HG02798 (cell line): ENCODE measurements around the gene B4GALT1.
"Not testable (repeated sequence)": the region's sequence is repeated elsewhere in the genome, so short reads cannot be mapped to it uniquely, and the experiment has no call there.

Experiments
- ATAC-seq: cut with Tn5 transposase; IDR thresholded peaks from one replicate; pipeline ENCODE4 v1.9.1; 2021; ENCODE audit warnings: mild to moderate bottlenecking; ENCODE audit not compliant: unreplicated experiment, poor library complexity

Gene B4GALT1

DNA sequence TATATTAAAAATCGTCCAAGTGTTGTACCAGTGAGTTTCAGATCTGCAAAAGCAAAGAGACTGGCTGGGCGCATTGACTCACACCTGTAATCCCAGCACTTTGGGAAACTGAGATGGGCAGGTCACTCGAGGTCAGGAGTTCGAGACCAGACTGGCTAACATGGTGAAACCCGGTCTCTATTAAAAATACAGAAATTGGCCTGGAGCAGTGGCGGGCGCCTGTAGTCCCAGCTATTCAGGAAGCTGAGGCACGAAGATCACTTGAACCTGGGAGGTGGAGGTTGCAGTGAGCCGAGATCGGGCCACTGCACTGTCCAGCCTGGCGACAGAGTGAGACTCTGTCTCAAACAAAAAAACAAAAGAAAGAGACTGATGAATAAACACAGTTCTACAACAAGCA is 18.3 kb upstream of the B4GALT1 start:
- no peak for ATAC-seq

DNA sequence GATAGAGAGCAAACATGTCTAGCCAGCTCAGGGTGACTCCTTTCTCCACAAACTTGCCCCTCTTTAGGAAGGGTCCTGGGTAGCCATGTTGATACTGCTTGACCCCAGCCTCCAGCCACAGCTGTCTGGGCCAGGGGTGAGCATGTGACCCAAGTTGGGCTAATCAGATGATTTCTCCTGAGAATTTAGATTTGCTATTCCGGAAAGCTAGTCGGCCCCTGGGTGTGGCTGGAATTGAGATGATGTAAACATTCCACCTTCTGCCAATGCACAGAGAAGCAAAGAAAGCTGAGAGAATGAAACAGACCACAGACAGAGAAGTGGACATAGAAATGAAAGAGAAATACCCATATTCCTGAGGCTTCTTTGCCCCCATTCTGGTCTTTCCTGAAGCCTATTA is 17.8 kb upstream of the B4GALT1 start:
- no peak for ATAC-seq

DNA sequence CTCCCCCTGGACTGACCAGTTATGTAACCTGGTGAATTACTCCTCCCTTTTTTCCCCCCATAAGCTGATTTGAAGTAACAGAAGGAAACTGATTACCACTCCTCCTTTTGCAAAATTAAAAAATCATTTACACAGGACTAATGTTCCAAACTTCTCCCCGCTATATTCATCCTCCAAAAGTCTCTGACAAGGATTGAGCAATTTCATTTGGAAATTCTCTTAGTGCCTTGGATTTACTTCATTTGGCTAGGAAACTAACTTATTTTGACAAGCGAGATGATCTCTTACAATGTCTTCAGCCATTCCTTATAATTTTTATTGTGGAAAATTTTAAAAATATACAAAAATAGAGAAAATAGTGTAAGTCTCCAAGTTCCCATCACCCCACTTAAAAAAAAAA is 15.4 kb upstream of the B4GALT1 start:
- ATAC-seq = no peak

DNA sequence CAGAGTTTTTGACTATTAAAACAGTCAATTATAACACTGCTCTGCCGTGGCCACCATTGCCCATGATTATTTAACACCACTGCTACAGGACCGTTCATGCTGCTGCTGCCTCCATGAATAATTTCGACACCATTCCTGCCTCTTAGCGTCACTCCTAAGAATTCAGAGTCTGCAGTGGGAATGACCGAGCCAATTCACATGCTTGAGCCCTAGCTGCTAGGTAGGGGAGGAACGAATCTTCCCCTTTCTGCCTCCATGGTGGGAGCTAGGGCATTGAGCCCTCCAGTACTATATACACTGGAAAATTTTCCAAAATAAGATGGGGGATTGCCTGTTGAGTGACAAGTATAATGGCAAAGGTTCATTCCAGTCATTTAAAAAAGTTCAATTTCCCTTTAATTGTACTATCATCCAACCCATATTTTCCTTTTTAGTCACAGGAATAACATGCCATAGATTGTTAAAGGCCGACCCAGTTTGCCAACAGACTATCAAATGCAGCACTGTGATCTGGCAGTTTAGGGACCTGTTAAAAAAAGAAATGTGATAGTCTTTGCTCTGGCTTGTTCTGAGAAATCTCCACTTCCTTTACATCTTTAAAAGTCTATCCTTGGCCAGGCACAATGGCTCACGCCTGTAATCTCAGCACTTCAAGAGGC is 13.5 kb upstream of the B4GALT1 start:
- ATAC-seq = no peak

DNA sequence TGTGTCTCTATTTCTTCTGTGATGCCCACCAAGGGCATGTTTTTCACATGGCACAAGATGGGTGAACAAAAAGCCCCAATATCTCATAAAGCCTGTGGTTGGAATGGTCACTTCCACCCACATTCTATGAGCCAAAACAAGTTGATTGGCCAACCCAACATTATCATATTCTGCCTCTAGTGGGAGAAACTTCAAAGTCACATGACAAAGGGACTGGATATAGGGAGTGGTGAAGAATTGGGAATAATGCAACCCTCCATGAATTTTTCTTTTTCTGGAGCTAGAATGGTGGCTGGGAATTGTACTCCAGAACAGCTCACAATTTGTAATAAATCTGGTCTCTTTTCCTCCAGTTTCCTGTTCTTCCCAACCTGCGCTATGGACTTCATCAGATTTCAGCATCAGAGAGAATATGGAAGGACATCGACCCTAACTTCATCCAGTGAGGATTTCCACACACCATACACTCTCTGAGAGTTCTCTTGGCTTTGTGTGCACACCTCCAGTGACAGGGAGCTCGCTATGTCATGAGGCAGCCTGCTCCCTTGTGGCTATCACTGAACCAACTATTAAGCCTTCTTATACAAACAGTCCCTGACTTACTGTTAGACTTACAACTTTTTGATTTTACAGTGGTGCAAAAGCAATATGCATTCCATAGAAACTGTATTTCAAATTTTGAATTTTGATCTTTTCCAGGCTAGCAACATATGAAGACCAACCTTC is 12.0 kb upstream of the B4GALT1 start:
- ATAC-seq = no peak

DNA sequence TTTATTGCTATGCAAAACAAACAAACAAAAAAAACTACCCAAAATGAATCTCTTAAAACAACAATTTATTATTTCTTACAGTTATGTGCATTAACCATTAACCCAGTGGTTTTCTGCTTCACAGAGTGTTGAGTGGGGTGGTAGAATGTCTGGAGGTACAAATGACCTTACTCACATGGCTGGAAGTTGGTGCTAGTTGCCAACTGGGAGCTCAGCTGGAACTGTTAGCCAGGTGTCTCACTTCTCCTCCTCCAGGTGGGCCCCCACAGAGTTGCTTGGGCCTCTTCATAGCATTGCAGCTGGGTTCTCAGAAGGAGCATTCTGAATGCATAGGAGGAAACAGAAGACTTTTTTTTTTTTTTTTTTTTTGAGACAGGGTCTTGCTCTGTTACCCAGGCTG is 10.5 kb upstream of the B4GALT1 start:
- ATAC-seq = peak; percentile 78

DNA sequence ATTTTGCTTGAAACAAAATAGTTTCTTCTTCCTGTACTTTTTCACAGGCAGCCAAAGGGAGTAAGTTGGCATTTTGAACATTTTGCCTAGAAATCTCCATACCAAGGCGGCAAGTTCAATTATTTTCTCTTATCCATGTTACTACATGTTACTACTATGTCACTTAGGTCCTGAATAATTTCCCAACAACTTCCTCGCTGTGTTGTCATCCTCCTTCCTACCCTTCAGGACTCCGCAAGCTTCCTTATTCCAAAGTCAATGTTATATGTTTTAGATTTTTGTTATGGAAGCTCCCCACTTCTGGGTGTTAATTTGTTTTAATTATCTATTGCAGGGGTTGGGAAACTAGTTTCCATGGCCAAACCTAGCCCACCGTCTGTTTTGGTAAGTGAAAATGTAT is 9.9 kb upstream of the B4GALT1 start:
- no peak for ATAC-seq

DNA sequence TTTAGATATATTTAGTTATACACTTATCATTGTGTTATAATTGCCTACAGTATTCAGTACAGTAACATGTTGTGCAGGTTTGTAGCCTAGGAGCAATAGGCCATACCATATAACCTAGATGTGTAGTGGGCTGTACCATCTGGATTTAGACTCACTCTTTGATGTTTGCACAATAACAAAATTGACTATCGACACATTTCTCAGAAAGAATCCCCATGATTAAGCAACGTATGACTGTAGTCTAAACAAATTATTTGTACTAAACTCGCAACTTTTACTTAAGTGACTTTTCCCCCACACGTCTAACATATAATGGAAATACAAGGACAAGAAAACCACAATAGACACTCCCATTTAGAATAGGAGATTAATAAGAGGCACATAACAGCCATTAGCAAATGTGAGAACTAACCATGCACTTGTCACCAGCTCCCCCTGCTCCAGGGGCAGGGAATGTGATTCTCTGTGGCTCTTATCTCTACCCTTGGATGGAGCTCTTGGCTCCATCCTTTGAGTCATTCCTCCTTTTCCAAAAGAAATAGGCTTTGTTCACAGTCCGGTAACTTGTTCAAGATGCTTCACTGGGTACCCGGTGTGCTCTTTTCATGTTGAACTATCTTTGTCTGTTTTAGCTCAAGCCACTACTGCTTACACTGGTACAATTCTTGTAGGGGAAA is 8.7 kb upstream of the B4GALT1 start:
- ATAC-seq = no peak

DNA sequence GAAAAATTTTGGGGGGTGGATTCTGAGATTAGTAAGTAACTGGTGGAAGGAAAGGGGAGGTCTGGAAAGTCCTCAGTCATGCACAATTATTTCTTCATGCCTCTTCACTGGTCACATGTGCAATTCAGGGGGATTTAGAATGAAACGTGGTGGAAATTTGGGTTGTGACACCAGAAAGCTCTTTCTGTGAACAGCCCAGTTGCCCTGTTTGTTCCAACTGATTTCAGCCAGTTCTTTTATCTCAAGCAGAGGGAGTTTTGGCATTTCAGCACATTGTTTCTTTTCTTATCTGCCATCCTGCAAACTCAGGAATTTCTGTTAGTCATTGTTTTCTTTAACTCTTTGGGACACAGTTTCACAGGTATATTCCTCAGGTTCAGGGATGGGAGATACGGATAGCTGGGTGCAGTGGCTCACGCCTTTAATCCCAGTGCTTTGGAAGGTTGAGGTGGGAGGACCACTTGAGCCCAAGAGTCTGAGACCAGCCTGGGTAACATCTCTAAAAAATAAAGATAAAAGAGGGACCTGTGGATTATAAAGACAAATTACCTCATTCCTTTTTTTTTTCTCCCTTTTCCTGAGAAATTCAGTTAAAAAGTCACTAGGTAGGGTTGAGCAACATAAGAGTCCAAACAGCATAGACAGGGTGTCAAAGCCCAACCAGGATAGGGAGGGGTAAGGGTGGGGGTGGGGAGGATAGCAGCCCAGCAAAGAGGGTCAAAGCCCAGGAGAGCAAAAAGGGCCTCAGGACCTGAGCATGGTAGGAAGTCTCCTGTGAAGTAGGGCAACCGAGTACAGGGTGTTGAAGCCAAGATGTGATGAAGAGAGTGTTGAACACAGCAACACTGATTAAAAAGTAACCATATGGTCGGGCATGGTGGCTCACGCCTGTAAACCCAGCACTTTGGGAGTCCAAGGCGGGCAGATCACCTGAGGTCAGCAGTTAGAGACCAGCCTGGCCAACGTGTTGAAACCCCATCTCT is 5.4 kb upstream of the B4GALT1 start:
- no peak for ATAC-seq

DNA sequence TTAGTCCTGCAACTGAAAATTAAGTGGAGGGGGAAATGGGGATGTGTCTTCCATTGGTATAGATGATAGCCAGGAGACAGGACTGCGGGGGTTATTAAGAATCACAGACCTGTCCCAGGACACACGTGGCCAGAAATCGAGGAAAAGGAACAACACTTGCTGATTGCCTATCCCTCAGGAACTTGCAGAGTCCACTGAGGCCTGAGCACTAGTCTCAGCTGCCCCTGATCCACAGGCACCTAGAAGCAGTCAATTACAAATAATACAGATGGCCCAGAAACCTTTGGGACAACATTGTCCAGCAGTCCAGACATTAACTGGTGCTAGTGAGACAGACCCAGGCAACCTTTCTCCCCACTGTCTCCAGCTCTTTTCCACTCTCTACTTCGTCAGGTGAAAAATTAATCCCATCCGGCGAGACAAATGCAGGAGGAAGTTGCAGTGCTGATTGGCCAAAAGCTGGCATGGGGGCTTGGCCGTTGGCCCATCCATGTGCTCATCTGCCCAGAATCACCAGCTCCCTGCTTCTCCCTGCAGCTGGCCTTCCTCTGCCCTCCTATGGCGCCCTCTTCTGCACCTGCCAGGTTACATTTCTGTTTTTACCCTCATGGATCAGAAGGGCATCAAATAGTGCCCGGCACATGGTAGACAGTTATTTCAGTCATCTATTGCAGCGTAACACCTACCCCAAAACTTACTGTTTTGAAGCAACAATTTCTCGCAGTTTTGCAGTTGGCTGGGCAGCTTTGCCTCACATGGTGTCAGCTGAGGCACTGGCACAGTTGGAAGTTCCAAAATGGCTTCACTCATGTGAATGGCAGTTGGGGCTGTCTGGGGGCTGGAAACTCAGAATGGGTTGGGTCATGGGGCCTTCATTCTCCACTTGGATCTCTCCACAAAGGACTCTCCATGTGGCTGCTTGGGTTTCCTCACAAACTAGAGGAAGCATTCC is 3.6 kb upstream of the B4GALT1 start:
- ATAC-seq = no peak

DNA sequence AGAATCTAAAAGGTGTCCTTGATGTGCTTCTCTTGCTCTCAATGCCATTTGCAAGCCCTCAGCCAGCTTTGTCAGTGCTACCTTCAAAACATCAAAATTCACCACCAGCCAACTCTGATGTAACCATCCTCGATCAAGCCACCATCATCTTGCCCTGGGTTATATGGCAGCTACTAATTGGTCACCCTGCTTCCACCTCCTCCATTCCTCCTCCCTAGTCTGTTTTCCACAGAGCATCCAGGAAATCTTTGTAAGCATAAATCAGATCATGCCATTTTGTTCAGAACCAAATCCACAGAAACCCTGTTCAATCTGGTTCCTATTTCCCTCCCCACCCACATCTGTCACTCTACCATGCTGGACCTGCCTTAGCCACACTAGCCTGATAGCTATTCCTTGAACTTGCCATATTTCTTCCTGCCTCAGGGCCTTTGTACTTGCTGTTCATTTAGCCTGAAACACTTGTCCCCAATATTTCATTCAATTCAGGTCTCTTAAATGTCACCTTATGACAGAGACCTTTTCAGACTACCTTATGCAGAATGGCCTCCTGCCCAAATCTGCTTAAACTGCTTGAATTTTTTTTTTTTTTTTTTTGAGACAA is 1.9 kb upstream of the B4GALT1 start:
- no peak for ATAC-seq

DNA sequence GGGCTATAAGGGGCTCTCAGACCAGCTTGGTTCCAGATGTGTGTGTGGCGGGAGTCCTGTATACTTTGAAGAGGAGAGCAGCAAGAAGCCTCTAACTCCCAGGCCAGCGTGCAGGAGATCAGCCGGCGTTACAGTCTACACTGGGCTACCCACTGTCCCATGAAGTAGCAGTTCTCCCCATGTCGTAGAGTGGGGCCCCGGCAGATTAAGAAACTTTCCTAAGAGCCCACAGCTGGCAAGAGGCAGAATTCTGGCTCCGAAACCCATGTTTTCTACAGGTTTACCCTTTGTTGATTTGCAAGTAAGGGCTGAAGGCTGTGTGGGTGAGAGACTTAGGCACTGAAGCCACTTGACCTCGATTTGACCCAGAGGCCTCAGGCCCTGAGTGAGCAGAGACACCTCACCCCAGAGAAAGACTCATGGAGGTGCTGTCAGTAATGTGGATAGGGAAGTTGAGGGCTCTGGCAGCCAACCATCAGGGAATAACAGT is 881 bp upstream of the B4GALT1 start:
- ATAC-seq = no peak

DNA sequence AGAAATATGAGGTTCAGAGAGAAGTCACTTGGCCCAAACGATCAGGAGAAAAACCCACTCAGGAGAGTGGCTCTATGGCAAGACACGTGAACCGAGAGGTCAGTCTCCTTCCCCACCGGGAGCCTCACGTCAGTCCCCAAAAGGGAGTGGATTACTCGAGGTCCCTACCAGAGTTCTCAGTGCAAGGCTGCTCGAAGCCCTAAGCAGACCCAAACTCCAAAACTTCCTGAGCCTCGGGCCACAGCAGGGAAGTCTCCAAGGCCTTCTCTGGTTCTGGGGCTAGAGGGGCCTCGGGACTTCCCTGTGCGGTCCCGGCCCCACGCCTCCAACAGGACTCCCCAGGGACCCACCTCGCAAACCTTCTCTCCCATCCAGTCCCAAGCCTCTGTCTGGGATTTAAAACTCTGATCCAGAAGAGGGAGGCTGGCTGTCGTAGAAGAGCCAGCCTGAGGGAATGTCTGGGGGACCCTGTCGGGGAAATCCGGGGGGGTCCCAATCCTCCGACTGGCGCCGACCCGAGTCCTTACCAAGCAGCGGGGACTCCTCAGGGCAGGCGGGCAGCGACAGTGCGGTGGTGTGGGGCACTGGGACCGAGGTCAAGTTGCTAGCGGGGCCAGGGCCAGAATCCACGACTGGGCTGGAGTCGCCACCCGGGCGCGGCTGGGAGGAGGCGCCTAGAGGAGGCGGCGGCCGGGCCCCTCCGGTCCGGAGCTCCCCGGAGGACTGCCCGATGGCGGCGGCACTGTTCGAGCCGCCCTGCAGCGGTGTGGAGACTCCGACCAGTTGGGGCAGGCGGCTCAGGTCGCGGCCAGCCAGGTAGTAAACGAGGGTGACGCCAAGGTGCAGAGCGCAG is 679 bp downstream of the B4GALT1 start:
- ATAC-seq = peak; percentile 9

DNA sequence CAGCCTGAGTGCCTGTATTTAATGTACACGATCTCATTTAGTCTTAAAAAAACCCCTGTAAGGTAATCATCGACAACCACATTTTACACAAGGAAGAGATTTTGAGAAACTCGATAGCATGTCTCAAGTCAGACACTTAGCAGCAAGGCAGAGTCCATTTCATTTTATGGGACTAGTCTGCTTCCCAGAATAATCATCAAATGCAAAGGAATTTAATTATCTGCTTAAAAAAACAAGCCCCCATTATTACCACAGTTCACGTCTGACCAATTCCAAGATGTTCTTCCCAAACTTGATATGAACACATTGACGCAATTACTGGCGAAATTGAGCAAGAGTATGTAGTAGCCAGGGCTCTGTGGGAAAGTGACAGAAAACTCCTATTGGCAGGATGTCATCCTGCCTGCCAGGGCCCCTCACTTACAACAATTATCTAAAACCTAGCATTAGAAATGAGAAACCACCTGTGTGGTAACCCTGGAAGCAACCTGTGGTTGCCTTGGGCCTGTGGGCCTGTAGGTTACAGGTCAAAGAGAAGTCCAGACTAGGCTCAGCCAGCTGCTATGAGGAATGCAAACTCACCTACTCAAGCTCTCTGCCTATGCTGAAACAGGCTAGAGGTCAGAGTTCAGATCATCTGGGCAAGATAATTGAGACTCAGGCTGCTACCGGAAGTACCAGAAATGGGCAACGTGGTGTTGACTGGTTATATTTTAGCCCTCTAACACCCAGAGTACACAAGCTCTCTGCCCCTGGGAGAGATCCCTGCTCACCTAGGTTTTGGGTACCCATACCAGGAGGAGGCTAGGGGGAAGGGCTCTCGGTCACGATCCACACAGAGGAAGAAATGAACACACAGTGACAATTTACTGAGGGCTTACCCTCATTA is 1.6 kb downstream of the B4GALT1 start:
- ATAC-seq = no peak

DNA sequence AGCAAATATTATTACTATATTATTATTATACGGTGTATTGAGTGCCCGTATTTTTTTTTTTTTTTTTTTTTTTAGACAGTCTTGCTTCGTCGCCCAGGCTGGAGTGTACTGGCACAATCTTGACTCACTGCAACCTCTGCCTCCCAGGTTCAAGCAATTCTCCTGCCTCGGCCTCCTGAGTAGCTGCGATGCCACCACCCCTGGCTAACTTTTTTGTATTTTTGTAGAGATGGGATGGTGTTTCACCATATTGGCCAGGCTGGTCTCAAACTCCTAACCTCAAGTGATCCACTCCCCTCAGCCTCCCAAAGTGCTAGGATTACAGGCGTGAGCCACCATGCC is 2.2 kb downstream of the B4GALT1 start:
- not testable (repeated sequence) for ATAC-seq

DNA sequence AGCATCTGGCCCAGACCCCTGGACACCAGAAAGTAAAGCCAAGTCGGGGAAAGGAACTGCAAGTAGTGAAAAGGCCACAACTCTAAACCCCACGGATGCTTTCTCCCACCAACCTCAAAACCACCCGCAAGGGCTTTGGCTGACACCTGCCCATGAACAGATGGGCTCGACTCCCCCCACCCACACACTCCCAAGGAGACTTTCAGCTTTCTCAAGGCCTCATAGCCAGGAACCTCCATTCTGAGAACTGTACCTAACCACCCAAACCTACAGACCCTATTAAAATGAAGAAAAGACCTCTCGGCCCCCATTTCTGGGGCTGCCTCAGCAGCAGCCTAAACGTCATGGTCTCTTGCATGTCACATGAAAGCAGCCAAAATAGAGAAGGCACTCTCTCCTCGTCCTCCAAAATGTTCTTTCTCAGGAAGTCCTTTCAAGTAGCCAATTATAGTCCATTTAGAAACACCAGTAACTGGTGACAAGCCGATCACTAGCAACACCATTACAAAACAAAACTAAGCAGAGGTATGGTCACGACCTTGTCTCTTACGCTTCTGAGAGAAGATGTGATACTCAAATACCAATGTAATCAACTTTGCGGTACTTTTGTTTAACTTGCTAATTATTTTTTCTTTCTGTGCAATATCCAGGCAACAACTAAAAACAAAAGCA is 2.9 kb downstream of the B4GALT1 start:
- ATAC-seq = peak; percentile 28
